Caco-2 (cell line): Measurements from ENCODE around the gene LCN12. TPM values are rescaled to one million over a fixed set of nuclear protein-coding genes. Genes with fewer than 3 reads are reported as not detected.

Experiments
- BruUV-seq: library from RNA; stranded (reverse); fragments of 400-500 nt; replicated peaks from 2 replicates; lab custom pipeline; 2021; lab: Mats Ljungman, UMichigan
- CTCF ChIA-PET: fragments of 300-600 bp; sonication (Branson Sonifier 250); formaldehyde crosslinking; loops from one replicate; lab custom pipeline; 2022; ENCODE audit warnings: antibody characterized with exemption; lab: Charles Lee
- POLR2A ChIA-PET: fragments of 300-600 bp; sonication (Branson Sonifier 250); formaldehyde crosslinking; loops from one replicate; lab custom pipeline; 2022; ENCODE audit warnings: antibody characterized with exemption; lab: Charles Lee
- DNase-seq, 2 experiments: peaks; one replicate each; pipeline versions ENCODE4 v3.0.0 to v3.0.0-alpha.2; 2020 to 2022
- H3K27me3 ChIP-seq: replicated peaks from 2 replicates; pipeline ENCODE4 v1.6.0; 2011; ENCODE audit warnings: low read length; ENCODE audit not compliant: control insufficient read depth, insufficient read depth
- H3K36me3 ChIP-seq: 2 replicates; pipeline ENCODE4 v1.5.1; 2011; ENCODE audit warnings: low read length; ENCODE audit not compliant: control insufficient read depth, insufficient read depth
- H3K4me1 ChIP-seq: fragments of 250-450 bp; sonication (Bioruptor Pico); 2 replicates; pipeline ENCODE4 v1.5.1; 2020; ENCODE audit warnings: mild to moderate bottlenecking
- H3K4me3 ChIP-seq: 2 replicates; pipeline ENCODE4 v1.5.1; 2011; ENCODE audit warnings: low read depth, mild to moderate bottlenecking, control low read depth, low read length
- H3K9me3 ChIP-seq: fragments of 250-450 bp; sonication (Bioruptor Pico); 2 replicates; pipeline ENCODE4 v1.5.1; 2020; ENCODE audit warnings: mild to moderate bottlenecking, moderate library complexity
- H3K27ac Mint-ChIP-seq: one replicate; pipeline ENCODE4 v1.8.0; 2022; ENCODE audit warnings: mixed read lengths; ENCODE audit not compliant: unreplicated experiment
- H3K27me3 Mint-ChIP-seq: one replicate; pipeline ENCODE4 v1.8.0; 2022; ENCODE audit warnings: mixed read lengths; ENCODE audit not compliant: insufficient read depth, unreplicated experiment
- H3K36me3 Mint-ChIP-seq: one replicate; pipeline ENCODE4 v1.8.0; 2022; ENCODE audit warnings: mild to moderate bottlenecking, mixed read lengths; ENCODE audit not compliant: insufficient read depth, unreplicated experiment
- H3K4me1 Mint-ChIP-seq: one replicate; pipeline ENCODE4 v1.8.0; 2022; ENCODE audit warnings: low read depth, mixed read lengths; ENCODE audit not compliant: unreplicated experiment
- H3K4me3 Mint-ChIP-seq: one replicate; pipeline ENCODE4 v1.8.0; 2022; ENCODE audit warnings: mild to moderate bottlenecking, moderate library complexity, mixed read lengths; ENCODE audit not compliant: unreplicated experiment
- H3K9me3 Mint-ChIP-seq: one replicate; pipeline ENCODE4 v1.8.0; 2022; ENCODE audit warnings: mixed read lengths; ENCODE audit not compliant: unreplicated experiment
- intact Hi-C: fragments of 100-400 bp; cut with micrococcal nuclease; formaldehyde crosslinking; loops from one replicate; pipeline ENCODE4 v1.10.0; 2022; ENCODE audit not compliant: unreplicated experiment
- total RNA-seq: library from RNA; stranded (reverse); gene quantifications from 2 replicates; pipeline ENCODE4 v1.2.3, GENCODE V29; 2022
- TF ChIP-seq, protein P1 (sequence below), 2 experiments: fragments of 200-600 bp in 1 of 2; IDR thresholded peaks; 1 replicate in 1 of 2; 2 replicates in 1 of 2; pipeline versions ENCODE4 v1.5.1 to v1.8.0; 2011 to 2022; ENCODE audit warnings: antibody characterized with exemption in 1 of 2, control low read depth in 1 of 2, inconsistent platforms in 1 of 2, low read depth in 1 of 2, low read length in 1 of 2, mild to moderate bottlenecking in 1 of 2, moderate library complexity in 1 of 2; ENCODE audit not compliant: insufficient read depth in 1 of 2, severe bottlenecking in 1 of 2, unreplicated experiment in 1 of 2

Gene LCN12
- total RNA-seq, 1 experiment from 2014 or later: 20.0 TPM

DNA sequence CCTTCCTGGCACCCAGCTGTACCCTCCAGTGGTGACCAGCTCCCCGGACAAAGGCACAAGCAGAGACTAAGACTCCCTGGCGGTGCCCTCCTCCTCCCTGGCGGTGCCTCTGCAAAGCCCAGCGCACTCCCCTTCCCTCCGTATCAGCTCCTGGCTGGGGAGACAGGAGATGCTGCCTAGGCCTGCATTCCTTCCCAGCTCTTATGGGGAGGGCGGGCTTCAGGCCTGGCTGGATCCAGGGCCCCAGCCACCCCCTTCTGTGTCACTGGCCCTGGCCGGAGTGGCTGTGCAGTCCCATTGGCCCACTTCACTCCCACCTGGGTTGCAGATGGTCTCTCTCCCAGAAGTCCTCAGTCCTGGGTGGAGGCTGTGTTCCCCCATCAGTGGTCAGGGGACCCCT is 6.4 kb downstream of the LCN12 start:
- POLR2A ChIA-PET: no interaction called here

DNA sequence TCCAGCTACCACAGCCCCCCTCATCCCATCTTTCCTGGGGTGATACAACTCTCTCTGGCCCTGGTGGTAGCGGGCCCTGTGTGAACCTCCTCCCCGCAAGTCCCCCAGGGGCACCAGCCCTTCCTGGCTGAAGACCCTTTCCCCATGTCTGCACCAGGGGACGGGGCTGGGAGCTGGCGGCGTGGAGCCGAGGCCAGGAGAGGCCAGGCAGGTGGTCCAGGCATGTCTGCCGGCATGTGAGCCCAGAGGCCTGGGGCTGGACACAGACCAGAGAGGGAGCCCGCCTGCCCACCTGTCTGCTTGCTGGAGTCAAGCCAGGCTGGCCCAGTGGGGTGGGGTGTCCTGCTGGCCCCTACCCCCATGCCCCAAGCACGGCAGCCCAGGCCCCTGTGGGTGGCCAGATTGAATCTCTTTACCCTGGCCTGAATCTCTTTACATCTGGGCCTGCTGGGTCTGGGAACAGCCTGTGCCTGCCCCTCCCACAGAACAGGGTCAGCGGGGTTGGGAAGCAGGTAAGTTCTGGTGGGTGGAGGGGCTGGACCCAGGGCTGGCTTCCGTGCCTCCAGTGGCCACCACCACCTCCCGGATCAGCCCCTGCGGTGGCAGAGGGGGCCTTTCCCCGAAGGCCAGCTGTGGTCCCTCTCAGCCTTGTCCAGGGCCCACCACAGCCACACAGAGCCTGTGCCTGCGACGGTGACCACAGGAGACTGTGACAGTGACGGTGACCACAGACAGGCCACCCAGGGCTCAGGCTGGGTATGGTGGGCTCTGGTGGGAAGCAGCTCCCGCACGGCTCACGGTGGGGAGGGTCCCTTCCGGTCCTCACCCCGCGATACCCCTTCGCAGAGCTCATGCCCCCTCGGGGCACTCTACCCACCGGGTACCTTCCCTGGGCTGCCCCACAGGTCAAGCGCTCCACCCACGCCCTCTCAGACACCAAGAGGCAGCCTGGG is 7.1 kb downstream of the LCN12 start:
- ChIA-PET POLR2A (no interaction called here), CTCF (interaction anchor here (0.6 kb wide), 3 partner anchors 11 to 623 kb away, joined by 3 to 5 read pairs (median 4); no protein-coding TSS in a partner anchor)

More for the DNA sequence above, 6.4 kb downstream of the LCN12 start:
- Mint-ChIP-seq H3K27ac (no peak overlapping the region), H3K4me1 (no peaks in the 10 kb centered on the region), H3K27me3 (no peaks in the 10 kb centered on the region), H3K4me3 (no peak overlapping the region), H3K9me3 (peaks cover 12% of the 10 kb centered on the region), H3K36me3 (peaks cover 6% of the 10 kb centered on the region)
- no TSS peak for BruUV-seq
- no peaks in the 10 kb centered on the region for H3K36me3 ChIP-seq
- no peak for DNase-seq
- TF ChIP-seq, protein P1, sequence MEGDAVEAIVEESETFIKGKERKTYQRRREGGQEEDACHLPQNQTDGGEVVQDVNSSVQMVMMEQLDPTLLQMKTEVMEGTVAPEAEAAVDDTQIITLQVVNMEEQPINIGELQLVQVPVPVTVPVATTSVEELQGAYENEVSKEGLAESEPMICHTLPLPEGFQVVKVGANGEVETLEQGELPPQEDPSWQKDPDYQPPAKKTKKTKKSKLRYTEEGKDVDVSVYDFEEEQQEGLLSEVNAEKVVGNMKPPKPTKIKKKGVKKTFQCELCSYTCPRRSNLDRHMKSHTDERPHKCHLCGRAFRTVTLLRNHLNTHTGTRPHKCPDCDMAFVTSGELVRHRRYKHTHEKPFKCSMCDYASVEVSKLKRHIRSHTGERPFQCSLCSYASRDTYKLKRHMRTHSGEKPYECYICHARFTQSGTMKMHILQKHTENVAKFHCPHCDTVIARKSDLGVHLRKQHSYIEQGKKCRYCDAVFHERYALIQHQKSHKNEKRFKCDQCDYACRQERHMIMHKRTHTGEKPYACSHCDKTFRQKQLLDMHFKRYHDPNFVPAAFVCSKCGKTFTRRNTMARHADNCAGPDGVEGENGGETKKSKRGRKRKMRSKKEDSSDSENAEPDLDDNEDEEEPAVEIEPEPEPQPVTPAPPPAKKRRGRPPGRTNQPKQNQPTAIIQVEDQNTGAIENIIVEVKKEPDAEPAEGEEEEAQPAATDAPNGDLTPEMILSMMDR (IDR thresholded peaks at IDR 0.05; ENCODE audit: insufficient read depth in 1 of 2, low read depth in 1 of 2, low read length in 1 of 2, severe bottlenecking in 1 of 2, unreplicated experiment in 1 of 2): no peak
- H3K4me1 ChIP-seq: peaks cover 8% of the 10 kb centered on the region
- intact Hi-C loops: no loop called here
- no peaks in the 10 kb centered on the region for H3K27me3 ChIP-seq
- CTCF ChIA-PET: no interaction called here
- no peak overlapping the region for H3K4me3 ChIP-seq
- no peaks in the 10 kb centered on the region for H3K9me3 ChIP-seq

More for the DNA sequence above, 7.1 kb downstream of the LCN12 start:
- TF ChIP-seq, protein P1 (IDR thresholded peaks at IDR 0.05; ENCODE audit: insufficient read depth in 1 of 2, low read depth in 1 of 2, low read length in 1 of 2, severe bottlenecking in 1 of 2, unreplicated experiment in 1 of 2): no peak
- H3K36me3 Mint-ChIP-seq: peaks cover 6% of the 10 kb centered on the region
- H3K4me1 ChIP-seq: peaks cover 11% of the 10 kb centered on the region
- no peak for DNase-seq
- no peaks in the 10 kb centered on the region for H3K36me3 ChIP-seq
- no peak overlapping the region for H3K4me3 ChIP-seq
- H3K27me3 ChIP-seq: no peaks in the 10 kb centered on the region
- no peaks in the 10 kb centered on the region for H3K4me1 Mint-ChIP-seq
- H3K4me3 Mint-ChIP-seq: no peak overlapping the region
- no peaks in the 10 kb centered on the region for H3K27me3 Mint-ChIP-seq
- H3K9me3 ChIP-seq: no peaks in the 10 kb centered on the region
- BruUV-seq: no TSS peak
- intact Hi-C loops: no loop called here
- H3K9me3 Mint-ChIP-seq: peaks cover 12% of the 10 kb centered on the region
- peak overlapping the region; percentile 35 for H3K27ac Mint-ChIP-seq
